ENCODE results near the gene ULK4. TPM values are rescaled to one million over a fixed set of nuclear protein-coding genes. Genes with fewer than 3 reads are reported as not detected.

ULK4 gene
- total RNA-seq (10 to 100 TPM; 10.8 to 33.3 (median 15.7) TPM), polyA plus RNA-seq (1 to 10 TPM; 2.0 to 3.1 (median 2.5) TPM)
- long read RNA-seq, donor 1, partial matches to known transcripts, result 0 of 3 reads
- long read RNA-seq, donor 1, other reads (novel, unspliced or antisense), result 0 of 3 reads
- long read RNA-seq, donor 2, result 0 reads

GRCh38 chr3:41961751-41962679, at the start of gene ULK4:
Gene ULK4 (minus strand): TSS chr3:41962103. CDS start chr3:41954759, 7,344 bp downstream.
- Histone ChIP-seq H3K36me3 (no peaks in the 10 kb centered on the region), H3K27ac (peak within 1 kb of the TSS; percentile 72 to 89 (median 86)), H3K4me3 (peak within 1 kb of the TSS; percentile 92 to 99 (median 96)), H3K27me3 (replicated peaks in 1 of 7) (no peaks in the 10 kb centered on the region), H3K9me3 (no peaks in the 10 kb centered on the region), H3K4me1 (peaks cover 5 to 23% (median 15%) of the 10 kb centered on the region in 6 donors)
- WGBS, 5 donors, result 0 to 1% (median 1%) methylated on average over 31 to 58 of the region's 58 CpGs
- DNase-seq, result peak; percentile 99
- intact Hi-C loops (cut with DNase I; ENCODE audit: low total_unique reads), result loop anchor here (10.0 kb wide), 1 partner anchor 53 kb away; no protein-coding TSS in a partner anchor
- peak in 1 of 3 donors; percentile 58 for TF ChIP-seq POLR2A (IDR thresholded peaks at IDR 0.05)
- peak; percentile 92 for TF ChIP-seq POLR2AphosphoS5 (IDR thresholded peaks at IDR 0.05)
- TF ChIP-seq CTCF (IDR thresholded peaks at IDR 0.05 in 8 of 11, conservative IDR thresholded peaks at IDR 0.05 in 3 of 11), result peak in 3 of 11 experiments; percentile 16 to 34 (median 28)

- no peaks in the 10 kb centered on the region for H3K36me3 ChIP-seq
- DNase-seq, result no peak
- no peaks in the 10 kb centered on the region for H3K27me3 ChIP-seq (replicated peaks in 1 of 7)
- peaks cover 7 to 42% (median 22%) of the 10 kb centered on the region in 6 donors for H3K4me1 ChIP-seq
- no peaks in the 10 kb centered on the region for H3K9me3 ChIP-seq
- WGBS, 5 donors, result 61 to 85% (median 72%) methylated on average over 2 of the region's 2 CpGs
- TF ChIP-seq CTCF (IDR thresholded peaks at IDR 0.05 in 8 of 11, conservative IDR thresholded peaks at IDR 0.05 in 3 of 11) (no peak), POLR2AphosphoS5 (IDR thresholded peaks at IDR 0.05) (no peak)
- intact Hi-C loops (cut with DNase I; ENCODE audit: low total_unique reads), result loop anchor here (10.0 kb wide), 1 partner anchor 46 kb away; the partner anchor contains the start of gene ULK4
- peak overlapping the region in 1 of 8 donors; percentile 25 for H3K27ac ChIP-seq
- no peak overlapping the region for H3K4me3 ChIP-seq
Observed at GRCh38 chr3:42010530-42010929, 48.6 kb upstream of the ULK4 start.

- Histone ChIP-seq H3K4me1 (peaks cover 0 to 31% (median 11%) of the 10 kb centered on the region in 6 donors), H3K36me3 (no peaks in the 10 kb centered on the region), H3K27me3 (replicated peaks in 1 of 7) (no peaks in the 10 kb centered on the region), H3K4me3 (no peak overlapping the region), H3K27ac (no peak overlapping the region), H3K9me3 (no peaks in the 10 kb centered on the region)
- intact Hi-C loops (cut with DNase I; ENCODE audit: low total_unique reads), result no loop called here
- no peak for DNase-seq
- WGBS, 5 donors, result 92 to 100% (median 95%) methylated on average over 4 of the region's 4 CpGs
- TF ChIP-seq POLR2AphosphoS5 (IDR thresholded peaks at IDR 0.05) (no peak), CTCF (IDR thresholded peaks at IDR 0.05 in 8 of 11, conservative IDR thresholded peaks at IDR 0.05 in 3 of 11) (no peak), POLR2A (IDR thresholded peaks at IDR 0.05) (no peak)
Observed at GRCh38 chr3:42009456-42009855, 47.6 kb upstream of the ULK4 start.

GRCh38 chr3:42007785-42008184, 45.9 kb upstream of the ULK4 start:
- no peaks in the 10 kb centered on the region for H3K36me3 ChIP-seq
- no peak for DNase-seq
- no peaks in the 10 kb centered on the region for H3K27me3 ChIP-seq (replicated peaks in 1 of 7)
- peaks cover 0 to under 1% (median 0%) of the 10 kb centered on the region in 8 donors for H3K9me3 ChIP-seq
- no peak for TF ChIP-seq POLR2AphosphoS5 (IDR thresholded peaks at IDR 0.05)
- no peak for TF ChIP-seq CTCF (IDR thresholded peaks at IDR 0.05 in 8 of 11, conservative IDR thresholded peaks at IDR 0.05 in 3 of 11)
- TF ChIP-seq POLR2A (IDR thresholded peaks at IDR 0.05), result no peak
- intact Hi-C loops (cut with DNase I; ENCODE audit: low total_unique reads), result no loop called here
- peaks cover 0 to 21% (median 7%) of the 10 kb centered on the region in 6 donors for H3K4me1 ChIP-seq
- no peak overlapping the region for H3K27ac ChIP-seq
- 60 to 84% (median 70%) methylated on average over 3 of the region's 3 CpGs for WGBS, 5 donors
- H3K4me3 ChIP-seq, result no peak overlapping the region

All from spleen (tissue), 13 donors.